CD4-positive, alpha-beta T cell treated with Interleukin-12 subunit alpha and Interleukin-12 subunit beta, for 1 hour (primary cell): ENCODE data around the gene PAAF1.
A peak's percentile ranks its signal among the peaks of the same experiment; 100 is the strongest.

Experiments
- DNase-seq: peaks from one replicate; pipeline ENCODE4 v3.0.0-alpha.2; 2020

PAAF1 gene

GRCh38 chr11:73949246-73949645 is 72.4 kb downstream of the PAAF1 start:
- DNase-seq = no peak

GRCh38 chr11:73949912-73950311 is 73.1 kb downstream of the PAAF1 start:
- no peak for DNase-seq

- DNase-seq = peak; percentile 21
Observed at GRCh38 chr11:73950869-73951710, 74.3 kb downstream of the PAAF1 start, which contains the start of gene DNAJB13. DNAJB13 (plus strand) TSS chr11:73951026; CDS start chr11:73951070, 44 bp downstream.

GRCh38 chr11:73951797-73952196 is 75.0 kb downstream of the PAAF1 start:
- no peak for DNase-seq

- DNase-seq = no peak
Observed at GRCh38 chr11:73956876-73957653, 80.3 kb downstream of the PAAF1 start.

GRCh38 chr11:73957654-73958361 is 81.0 kb downstream of the PAAF1 start:
- no peak for DNase-seq

GRCh38 chr11:73958521-73959141 is 81.8 kb downstream of the PAAF1 start:
- DNase-seq = no peak

- no peak for DNase-seq
Observed at GRCh38 chr11:73961321-73961720, 84.5 kb downstream of the PAAF1 start.

GRCh38 chr11:73962101-73962705 is 85.4 kb downstream of the PAAF1 start:
- DNase-seq = no peak

GRCh38 chr11:73963861-73964260 is 87.1 kb downstream of the PAAF1 start:
- no peak for DNase-seq

GRCh38 chr11:73965076-73965763 is 88.4 kb downstream of the PAAF1 start:
- no peak for DNase-seq

GRCh38 chr11:73965764-73966121 is 88.9 kb downstream of the PAAF1 start:
- no peak for DNase-seq

GRCh38 chr11:73968356-73968966 is 91.7 kb downstream of the PAAF1 start:
- DNase-seq = no peak

GRCh38 chr11:73969091-73969490 is 92.3 kb downstream of the PAAF1 start:
- DNase-seq = peak; percentile 24

GRCh38 chr11:73969991-73970800 is 93.4 kb downstream of the PAAF1 start:
- DNase-seq = peak; percentile 69

GRCh38 chr11:73971175-73971719 is 94.4 kb downstream of the PAAF1 start:
- DNase-seq = peak; percentile 53

GRCh38 chr11:73972187-73972586 is 95.4 kb downstream of the PAAF1 start:
- peak; percentile 44 for DNase-seq

- peak; percentile 32 for DNase-seq
Observed at GRCh38 chr11:73972620-73973449, 96.0 kb downstream of the PAAF1 start.
